Left kidney (tissue), 2 donors: Measurements from ENCODE around the gene RAB17. TPM values are rescaled to one million over a fixed set of nuclear protein-coding genes. Genes with fewer than 3 reads are reported as not detected.
"Not testable (repeated sequence)": the region's sequence is repeated elsewhere in the genome, so short reads cannot be mapped to it uniquely, and the experiment has no call there.

Experiments used
- DNase-seq: peaks from one replicate; pipeline ENCODE4 v3.0.0-alpha.2; 2013
- polyA plus RNA-seq: library from polyadenylated mRNA; unstranded; fragments of 120-200 nt; gene quantifications from one replicate; pipeline ENCODE4 v1.2.1, GENCODE V29; 2013; ENCODE audit not compliant: insufficient read length

The RAB17 gene
- polyA plus RNA-seq, 1 donor, result 13.2 TPM

GRCh38 chr2:237625777-237626176 is 35.2 kb upstream of the RAB17 start:
- no peak for DNase-seq

GRCh38 chr2:237625216-237625705 is 34.7 kb upstream of the RAB17 start:
- DNase-seq, result no peak

DNA sequence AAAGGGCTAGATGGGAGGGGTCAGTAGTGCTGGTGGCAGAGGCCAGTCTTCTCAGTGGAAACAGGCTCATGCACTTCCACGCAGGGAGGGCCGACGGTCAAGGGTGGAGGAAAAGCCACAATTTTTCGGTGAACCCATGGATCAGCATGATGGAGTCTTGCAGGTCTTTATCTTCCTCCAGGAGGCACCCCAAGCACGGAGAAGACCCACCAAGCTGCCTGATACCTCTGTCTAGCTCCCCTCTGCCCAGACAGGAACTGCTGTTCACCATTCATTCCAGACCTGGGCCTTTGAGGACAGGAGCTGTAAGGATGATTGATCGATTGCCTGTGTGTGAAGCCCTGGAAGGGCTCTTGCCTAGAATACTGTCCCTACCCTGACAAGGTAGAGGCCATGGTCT is 34.0 kb upstream of the RAB17 start:
- no peak for DNase-seq

- no peak for DNase-seq
These were observed 33.2 kb upstream of the RAB17 start for GRCh38 chr2:237623428-237624403.

GRCh38 chr2:237618449-237618848 is 27.9 kb upstream of the RAB17 start:
- DNase-seq, result no peak

- DNase-seq, result no peak
These were observed 27.1 kb upstream of the RAB17 start for GRCh38 chr2:237617587-237617982.

- DNase-seq, result no peak
These were observed 26.4 kb upstream of the RAB17 start for GRCh38 chr2:237616734-237617586.

GRCh38 chr2:237616373-237616733 is 25.8 kb upstream of the RAB17 start:
- DNase-seq, result no peak

DNA sequence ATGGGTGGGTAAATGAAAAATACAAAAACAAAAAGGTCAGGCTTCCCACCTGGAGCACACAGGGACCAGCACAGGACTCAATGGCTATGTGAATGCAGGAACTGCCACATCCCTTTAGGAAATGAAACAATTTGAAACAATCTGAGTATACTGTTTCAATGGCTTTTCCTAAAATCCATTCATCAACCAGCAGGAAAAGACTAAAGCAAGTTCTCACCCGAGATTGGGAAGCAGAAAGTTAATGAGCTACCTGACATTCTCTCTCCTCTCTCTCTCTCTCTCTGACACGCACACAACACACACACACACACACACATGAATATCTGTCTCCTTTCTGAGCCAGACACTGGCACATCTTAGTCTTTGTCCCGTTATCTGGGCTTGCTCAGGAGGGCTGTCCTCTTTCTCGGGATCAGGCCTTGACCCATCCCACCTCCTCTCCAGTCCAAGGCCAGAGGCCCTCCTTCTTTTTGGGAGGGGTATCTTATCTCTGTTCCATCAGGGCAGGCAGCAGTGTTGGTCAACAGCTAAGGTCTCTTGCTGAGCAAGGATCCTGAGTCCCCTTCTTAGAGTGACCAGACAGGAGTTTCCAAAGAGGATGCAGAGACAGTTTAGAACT is 25.2 kb upstream of the RAB17 start:
- DNase-seq, result no peak

- no peak for DNase-seq
These were observed 23.7 kb upstream of the RAB17 start for GRCh38 chr2:237614151-237614720.

GRCh38 chr2:237613679-237614078 is 23.1 kb upstream of the RAB17 start:
- DNase-seq, result no peak

DNA sequence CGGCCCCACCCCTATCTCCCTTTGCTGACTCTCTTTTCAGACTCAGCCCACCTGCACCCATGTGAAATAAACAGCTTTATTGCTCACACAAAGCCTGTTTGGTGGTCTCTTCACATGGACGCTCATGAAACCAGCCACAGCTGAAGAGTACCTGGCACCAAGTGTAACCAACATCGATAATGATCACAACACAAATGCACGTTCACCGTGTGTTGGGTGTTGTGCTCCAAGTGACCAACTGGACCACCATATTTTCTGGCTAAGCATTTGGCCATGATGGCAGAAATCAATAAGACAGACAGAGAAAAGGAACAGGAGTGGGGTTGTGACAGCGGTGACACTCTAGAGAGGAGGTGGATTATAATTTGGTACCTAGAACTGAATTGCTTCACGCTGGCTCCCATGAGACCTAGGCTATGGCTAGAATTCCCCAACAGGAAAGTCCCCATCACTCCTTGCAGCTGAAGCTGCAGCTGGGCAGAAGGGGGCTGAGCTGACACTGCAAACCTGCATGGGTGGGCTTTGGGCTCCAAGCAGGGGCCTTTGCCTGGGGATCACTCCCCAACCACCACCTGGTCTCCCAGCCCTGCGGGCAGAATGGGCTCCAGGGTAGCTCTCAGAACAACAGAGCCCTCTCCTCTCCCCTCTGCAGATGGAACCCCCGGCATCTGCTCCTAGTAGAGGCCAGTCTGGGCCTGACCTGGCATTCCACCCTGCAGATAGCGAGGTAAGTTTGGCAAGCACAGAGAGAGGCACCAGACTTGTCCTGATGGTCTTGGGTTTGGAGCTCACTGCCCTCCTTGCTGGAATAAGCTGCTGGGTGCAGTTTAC is 22.2 kb upstream of the RAB17 start:
- no peak for DNase-seq

DNA sequence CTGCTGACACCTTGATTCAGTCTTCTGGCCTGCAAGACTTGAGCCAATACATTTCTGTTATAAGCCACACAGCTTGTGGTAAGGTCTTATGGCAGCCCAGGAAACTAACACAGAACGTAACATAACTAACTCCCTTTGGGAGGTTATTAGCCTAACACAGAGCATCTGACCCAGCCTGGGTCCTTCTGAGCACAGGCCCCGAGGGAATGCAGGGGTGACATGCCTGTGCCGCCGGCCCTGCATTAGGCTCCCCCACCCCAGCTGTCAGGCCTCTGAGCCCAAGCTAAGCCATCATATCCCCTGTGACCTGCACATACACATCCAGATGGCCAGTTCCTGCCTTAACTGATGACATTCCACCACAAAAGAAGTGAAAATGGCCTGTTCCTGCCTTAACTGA is 16.0 kb upstream of the RAB17 start:
- not testable (repeated sequence) for DNase-seq

DNA sequence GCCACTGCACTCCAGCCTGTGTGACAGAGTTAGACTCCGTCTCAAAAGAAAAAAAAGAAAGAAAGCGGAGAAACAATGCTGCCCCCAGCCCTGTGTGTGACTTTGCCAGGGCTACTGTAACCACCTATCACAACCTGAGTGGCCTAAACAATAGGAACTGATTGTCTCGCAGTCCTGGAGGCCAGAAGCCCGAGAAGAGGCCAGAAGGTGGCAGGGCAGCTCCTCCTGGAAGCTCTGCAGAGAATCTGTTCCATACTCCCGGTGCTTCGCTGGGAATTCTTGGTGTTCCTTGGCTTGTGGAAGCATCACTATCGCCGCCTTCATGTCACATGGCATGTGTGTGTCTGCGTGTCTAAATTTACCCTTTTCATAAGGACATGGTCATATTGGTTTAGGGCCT is 14.4 kb upstream of the RAB17 start:
- DNase-seq, result no peak

DNA sequence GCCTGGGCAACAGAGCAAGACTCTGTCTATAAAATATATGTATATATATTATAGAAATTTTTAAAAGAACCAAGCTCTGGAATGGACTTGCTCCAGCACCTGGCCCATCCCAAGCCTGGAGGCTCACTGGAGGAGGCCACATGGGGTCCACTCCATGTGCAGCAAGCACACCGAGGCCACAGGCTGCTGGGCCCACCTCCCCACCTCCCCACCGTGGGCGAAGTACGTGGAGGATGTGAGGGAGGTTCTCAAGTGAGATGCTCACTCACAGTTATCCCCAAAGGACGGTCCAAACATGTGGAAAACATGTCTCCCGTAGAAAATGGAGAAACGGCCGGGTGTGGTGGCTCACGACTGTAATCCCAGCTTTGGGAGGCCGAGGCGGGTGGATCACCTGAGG is 13.9 kb upstream of the RAB17 start:
- no peak for DNase-seq

- no peak for DNase-seq
These were observed 13.3 kb upstream of the RAB17 start for GRCh38 chr2:237603718-237604362.

DNA sequence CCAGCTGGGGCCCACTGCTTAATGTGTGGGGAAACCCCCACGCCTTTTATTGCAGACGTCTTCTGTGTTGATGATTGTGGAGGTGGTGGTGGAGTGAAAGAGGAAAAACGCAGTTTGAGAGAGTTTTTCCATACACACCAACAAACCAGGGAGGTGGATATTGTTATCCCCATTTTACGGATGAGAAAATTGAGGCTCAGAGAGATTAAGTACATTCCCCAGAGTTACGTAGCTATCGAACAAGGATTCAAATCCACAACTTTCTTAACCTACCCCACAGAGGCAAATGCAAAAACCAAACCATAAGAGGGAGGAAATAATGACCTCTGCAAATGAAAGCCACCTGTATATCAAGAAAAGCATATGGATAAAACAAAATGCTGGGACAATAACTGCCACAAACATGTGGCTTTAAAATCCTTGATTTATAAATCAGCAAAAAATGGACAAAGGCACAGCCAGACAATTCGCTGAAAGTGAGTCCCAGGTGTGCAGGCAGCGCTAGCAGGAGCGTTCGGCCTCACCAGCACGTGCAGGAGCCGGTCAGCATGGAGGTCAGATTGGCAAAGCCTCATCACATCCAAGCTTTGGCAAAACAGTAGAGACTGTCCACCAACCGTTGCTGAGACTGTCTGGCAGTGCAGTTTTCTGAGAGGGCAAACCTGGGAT is 12.6 kb upstream of the RAB17 start:
- no peak for DNase-seq

DNA sequence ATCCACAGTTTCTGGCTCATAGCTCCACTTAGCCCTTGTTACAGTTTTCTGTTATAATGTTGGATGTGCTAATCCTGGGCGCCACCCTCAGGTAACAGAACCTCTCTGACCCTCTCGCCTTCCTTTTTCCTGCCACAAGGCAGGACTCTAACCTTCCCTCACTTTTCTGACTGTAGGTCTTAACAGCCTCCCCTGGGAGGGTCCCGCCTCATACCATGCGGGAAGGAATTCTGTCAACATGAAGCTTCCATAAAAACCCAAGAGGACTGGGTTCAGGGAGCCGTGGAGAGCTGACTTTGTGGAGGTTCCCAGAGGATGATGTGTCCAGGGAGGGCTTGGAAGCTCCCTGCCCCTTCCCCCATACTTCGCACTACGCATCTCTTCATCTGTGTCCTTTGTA is 11.9 kb upstream of the RAB17 start:
- DNase-seq, result no peak

DNA sequence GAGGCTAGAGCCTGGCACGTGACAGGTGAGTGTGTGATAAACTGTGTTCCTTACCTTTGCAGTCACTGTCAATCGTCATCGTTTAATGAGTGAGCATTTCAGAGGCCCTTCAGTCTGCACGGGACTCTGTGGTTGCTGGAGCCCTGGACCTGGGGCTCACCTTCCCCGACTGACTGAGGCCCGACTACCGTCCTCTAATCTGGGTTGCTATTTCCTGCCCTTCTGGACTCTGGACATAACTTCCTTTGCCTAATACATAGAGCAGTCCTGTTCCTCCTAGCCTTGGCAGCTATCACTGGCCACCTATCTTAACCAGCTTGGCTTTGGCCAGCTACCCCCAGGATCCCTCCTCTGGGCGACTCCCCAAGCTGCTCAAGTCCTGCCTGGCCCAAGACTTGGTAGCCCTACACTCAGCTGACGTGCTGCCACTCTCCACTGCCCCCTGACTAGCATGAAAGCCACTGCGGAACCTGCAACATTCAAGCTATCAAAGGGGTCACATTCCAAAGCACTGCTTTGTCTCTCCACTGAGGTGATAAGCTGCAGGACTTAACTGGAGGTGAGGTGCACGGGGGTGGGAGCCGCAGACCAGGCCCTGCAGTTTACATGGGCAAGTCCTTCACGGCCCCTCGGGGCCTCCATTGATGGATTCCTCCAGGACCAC is 11.1 kb upstream of the RAB17 start:
- no peak for DNase-seq
